A673 (cell line): ENCODE measurements around the gene WDR26.

Experiments used
- EZH2 ChIP-seq: fragments of 200-600 bp; sonication (generic); IDR thresholded peaks from 2 replicates; pipeline ENCODE4 v1.6.1; 2017; ENCODE audit warnings: borderline replicate concordance, low read depth, mild to moderate bottlenecking, mixed read lengths, antibody characterized with exemption, low read length; ENCODE audit not compliant: poor library complexity, severe bottlenecking
- TF ChIP-seq, protein P1 (sequence below): fragments of 300-800, 200-600 bp; sonication (generic); conservative IDR thresholded peaks from 2 replicates; pipeline ENCODE4 v1.5.1; 2017; ENCODE audit warnings: low read depth, mild to moderate bottlenecking, antibody characterized with exemption, low read length, moderate library complexity, mixed read lengths

DNA sequence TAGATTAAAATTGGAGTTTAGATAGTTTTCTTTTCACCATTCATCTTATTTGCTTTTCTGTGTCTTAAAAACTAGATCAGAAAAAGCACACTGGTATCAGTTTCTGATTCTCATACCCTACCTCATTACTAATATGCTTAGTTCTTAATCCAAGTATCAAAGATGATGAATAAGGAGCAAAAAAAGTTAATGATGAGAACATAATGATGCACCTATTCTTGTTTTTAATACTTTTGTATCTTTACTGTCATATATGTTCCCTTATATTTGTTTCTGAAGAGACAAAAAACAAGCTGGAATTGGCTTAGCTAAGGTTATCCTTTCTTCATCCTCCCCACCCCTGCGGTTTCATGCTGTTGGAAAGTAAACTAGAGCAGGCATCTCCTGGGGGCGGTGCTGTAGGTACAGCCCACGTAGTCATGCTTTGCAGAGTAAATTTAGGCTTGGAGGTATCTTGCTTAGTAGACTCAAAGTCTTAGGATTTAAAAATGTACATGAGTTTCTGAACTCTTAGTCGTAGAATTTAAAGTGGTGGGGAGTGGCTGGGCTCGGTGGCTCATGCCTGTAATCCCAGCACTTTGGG is 61.5 kb downstream of the WDR26 start:
- TF ChIP-seq, protein P1, sequence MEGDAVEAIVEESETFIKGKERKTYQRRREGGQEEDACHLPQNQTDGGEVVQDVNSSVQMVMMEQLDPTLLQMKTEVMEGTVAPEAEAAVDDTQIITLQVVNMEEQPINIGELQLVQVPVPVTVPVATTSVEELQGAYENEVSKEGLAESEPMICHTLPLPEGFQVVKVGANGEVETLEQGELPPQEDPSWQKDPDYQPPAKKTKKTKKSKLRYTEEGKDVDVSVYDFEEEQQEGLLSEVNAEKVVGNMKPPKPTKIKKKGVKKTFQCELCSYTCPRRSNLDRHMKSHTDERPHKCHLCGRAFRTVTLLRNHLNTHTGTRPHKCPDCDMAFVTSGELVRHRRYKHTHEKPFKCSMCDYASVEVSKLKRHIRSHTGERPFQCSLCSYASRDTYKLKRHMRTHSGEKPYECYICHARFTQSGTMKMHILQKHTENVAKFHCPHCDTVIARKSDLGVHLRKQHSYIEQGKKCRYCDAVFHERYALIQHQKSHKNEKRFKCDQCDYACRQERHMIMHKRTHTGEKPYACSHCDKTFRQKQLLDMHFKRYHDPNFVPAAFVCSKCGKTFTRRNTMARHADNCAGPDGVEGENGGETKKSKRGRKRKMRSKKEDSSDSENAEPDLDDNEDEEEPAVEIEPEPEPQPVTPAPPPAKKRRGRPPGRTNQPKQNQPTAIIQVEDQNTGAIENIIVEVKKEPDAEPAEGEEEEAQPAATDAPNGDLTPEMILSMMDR, result no peak
- no peak for TF ChIP-seq EZH2
